HG03575 (cell line): ENCODE data around the gene NKG7.

ENCODE experiments used
- ATAC-seq: cut with Tn5 transposase; IDR thresholded peaks from one replicate; pipeline ENCODE4 v1.9.1; 2021; ENCODE audit not compliant: unreplicated experiment, insufficient number of reproducible peaks, low FRiP score; ENCODE audit errors: extremely low read depth

NKG7 gene

DNA sequence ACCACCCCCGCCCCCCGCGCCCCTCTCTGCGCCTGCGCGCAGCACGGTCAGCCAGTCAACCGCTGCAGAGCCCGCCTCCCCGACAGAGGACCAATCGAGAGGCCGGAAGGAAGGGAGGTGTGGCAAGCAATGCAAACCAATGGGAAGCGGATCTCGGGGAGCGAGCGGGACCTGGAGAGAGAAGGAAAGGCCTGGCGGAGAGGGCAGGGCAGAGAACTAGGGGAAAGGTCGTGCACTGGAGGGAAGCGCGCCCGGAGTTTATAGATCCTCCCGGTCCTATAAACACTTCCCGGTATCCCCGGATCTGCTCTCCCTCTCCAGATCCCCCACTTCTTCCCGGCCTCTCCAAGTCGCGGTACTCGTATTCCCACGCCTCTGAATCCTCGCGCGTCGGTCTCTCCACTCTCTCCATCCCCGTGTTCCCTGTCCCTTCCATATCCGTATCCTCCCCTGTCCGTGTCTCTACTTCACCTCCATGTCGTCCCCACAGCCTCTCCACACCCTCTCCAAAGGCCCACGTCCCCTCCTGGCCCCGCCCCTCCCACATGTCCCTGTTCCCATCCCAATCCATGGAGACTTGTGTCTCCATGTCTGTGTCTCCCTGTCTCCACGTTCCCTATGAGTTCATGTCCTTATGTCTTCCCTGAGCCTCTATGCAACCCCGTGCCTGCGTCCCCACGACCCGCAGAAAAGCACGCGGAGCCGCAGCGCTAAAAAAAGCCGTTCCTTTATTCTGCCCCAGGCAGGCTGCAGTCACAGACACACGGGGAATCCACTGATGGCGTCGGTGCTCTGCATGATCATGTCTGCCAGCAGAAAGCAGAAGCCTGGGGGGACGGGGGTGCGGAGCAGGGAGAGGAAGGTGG is 5.8 kb downstream of the NKG7 start:
- ATAC-seq = no peak

DNA sequence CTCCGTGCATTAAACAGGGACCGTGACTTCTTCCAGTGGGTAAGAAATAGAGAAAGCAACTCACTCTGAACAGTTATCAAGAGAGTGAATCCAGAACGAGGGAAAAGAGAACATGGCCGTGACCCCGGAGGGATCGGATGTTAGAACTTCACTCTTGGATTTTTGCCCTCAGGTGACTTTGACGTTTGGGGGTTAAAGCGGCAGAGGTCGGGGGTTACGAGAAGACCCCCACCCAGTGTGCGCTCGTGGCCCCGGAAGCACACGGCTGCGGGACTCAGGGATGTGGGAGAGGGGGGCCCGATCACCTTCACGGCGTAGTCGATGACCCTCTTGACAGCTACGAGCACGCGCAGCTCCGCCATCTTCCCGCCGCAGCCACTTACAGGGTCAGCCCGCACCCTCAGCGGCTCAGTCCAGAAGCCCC is 6.5 kb downstream of the NKG7 start, which contains the start of gene ETFB:
TSS of gene ETFB (minus strand) at position 424 of the 424 bp plus-strand sequence. CDS start at position 362, 62 bp downstream.
- ATAC-seq = no peak

- no peak for ATAC-seq
Measured at GRCh38 chr19:51365211-51365964, 7.1 kb downstream of the NKG7 start.

- no peak for ATAC-seq
Measured at GRCh38 chr19:51364200-51365106, 8.0 kb downstream of the NKG7 start.

DNA sequence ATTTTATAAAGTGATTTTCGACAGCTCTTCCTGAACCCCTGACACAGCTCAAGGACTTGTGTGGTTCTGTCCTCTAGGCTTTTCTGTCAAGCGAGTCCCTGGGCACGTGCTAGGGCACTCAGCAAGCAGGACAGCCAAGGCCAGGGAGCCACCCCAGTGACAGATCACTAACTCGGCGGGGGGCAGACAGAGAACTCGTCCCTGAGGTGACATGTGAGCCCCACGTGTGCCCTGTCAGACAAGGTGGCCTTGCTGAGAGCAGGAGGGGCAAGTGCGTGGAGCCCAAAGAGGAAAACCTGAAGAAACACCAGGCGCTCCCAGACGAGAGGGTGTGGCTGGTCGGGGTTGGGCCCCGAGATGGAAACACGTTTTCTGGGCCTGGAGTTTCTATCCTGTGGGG is 11.2 kb downstream of the NKG7 start:
- ATAC-seq = no peak

GRCh38 chr19:51359294-51359693 is 13.2 kb downstream of the NKG7 start:
- ATAC-seq = no peak

- ATAC-seq = no peak
Measured at GRCh38 chr19:51357952-51358351, 14.5 kb downstream of the NKG7 start.

- no peak for ATAC-seq
Measured at GRCh38 chr19:51356159-51356801, 16.2 kb downstream of the NKG7 start.

DNA sequence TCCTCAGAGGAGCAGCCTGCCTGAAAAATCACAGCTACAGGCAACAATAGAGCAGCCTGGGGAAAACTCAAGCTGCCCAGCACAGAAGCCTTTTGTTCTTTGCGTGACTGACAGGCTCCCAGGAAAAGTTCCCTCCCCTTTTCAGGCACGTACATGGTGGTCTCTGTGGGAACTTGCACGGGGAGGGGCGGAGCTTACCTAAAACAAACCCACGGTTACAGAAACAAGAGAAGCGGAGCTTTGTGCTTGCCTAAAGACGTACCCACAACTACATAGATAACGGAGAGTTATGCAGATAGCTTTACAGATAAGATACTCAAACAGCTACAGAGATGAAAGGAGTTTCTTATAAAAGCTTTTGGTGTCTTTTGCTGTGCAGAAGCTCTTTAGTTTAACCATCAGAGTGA is 17.7 kb downstream of the NKG7 start:
- no peak for ATAC-seq

DNA sequence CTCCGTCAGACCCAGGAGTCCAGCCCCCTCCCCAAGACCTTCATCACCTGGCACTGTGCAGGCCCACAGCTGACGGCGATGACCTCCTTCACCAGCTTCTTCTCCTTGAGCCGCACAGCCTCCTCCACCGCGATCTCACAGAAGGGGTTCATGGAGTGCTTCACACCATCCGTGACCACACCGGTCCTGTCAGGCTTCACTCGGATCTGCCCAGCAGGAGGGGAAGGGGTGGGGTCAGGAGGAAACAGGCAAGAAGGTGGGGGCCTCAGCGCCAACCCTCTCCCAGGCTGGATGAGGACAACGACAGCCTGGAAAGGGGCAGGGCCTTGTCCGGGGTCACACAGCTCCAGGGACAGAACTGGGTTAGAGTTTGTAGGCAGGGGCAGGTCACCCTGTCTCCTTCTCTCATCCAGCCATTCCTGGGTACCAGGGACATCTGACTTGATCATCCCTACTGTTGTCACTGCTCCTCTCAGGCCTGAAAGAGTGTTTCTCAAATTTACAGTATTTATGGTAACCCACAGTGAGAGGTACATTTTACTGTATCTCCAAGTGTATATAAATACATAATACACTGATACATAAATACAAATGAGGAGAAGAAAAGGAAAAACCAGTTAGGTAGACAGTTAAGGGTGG is 18.2 kb downstream of the NKG7 start:
- no peak for ATAC-seq

GRCh38 chr19:51352783-51353360 is 19.6 kb downstream of the NKG7 start:
- no peak for ATAC-seq

- no peak for ATAC-seq
Measured at GRCh38 chr19:51351266-51351990, 21.0 kb downstream of the NKG7 start.

- ATAC-seq = no peak
Measured at GRCh38 chr19:51347209-51347928, 25.1 kb downstream of the NKG7 start.

DNA sequence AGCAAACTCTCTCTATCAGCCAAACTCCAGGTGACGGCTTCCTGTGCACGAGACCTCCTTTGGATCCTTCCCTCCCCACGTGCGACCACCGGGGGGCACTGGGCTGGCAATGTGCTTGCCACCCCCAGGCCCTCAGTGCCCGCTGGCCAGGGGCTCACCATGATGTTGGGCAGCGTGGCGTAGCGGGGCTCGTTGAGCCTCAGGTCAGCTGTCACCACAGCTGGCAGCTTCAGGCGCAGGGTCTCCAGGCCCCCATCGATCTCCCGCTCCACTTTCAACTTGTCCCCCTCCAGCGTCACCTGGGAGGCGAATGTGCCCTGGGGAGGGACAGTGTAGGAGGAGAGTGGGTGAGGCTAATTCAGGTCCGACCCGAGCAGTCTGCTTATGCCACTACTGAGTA is 25.7 kb downstream of the NKG7 start:
- ATAC-seq = no peak

DNA sequence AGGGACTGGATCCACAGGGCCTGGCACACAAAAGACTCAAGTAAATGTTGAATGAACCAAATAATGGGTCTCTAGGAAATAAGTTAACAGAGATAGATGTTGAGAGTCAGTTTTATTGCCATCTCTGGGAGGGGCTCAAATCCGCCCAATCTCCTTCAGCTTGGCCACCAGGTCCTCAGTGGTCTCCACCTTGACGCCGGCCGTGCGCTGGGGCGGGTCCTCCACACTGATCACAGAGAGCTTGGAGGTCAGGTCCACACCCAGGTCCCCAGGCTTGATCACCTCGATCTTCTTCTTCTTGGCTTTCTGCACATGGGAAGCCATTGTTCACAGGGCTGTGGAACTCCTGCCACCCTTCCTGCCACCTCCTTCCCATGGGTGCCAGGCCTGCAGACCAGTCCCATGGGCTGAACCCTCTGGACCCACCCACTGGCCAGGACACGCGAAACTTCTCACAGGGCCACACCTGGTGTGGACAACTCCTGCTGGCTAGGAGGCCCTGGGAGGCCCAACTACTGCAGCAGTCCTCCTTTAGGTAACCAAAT is 27.3 kb downstream of the NKG7 start:
- ATAC-seq = no peak
